Endodermal cell (in vitro differentiated cells): ENCODE data around the gene SLC12A6. TPM values are rescaled to one million over a fixed set of nuclear protein-coding genes. Genes with fewer than 3 reads are reported as not detected.

ENCODE experiments used
- DNase-seq: peaks from one replicate; pipeline ENCODE4 v3.0.0-alpha.2; 2017
- H3K27ac ChIP-seq: 2 replicates; pipeline ENCODE4 v1.5.1; 2013; ENCODE audit warnings: mild to moderate bottlenecking, low read depth, low read length, moderate library complexity
- H3K27me3 ChIP-seq: 2 replicates; pipeline ENCODE4 v1.6.1; 2013; ENCODE audit warnings: mild to moderate bottlenecking, low read length, moderate library complexity; ENCODE audit not compliant: insufficient read depth, control insufficient read depth, poor library complexity, severe bottlenecking
- H3K36me3 ChIP-seq: 2 replicates; pipeline ENCODE4 v1.7.0; 2013; ENCODE audit warnings: mild to moderate bottlenecking, low read length, moderate library complexity; ENCODE audit not compliant: control insufficient read depth, insufficient read depth
- H3K4me1 ChIP-seq: one replicate; pipeline ENCODE4 v1.7.0; 2013; ENCODE audit warnings: low read length; ENCODE audit not compliant: control insufficient read depth, insufficient read depth
- H3K4me3 ChIP-seq: 2 replicates; pipeline ENCODE4 v1.5.1; 2013; ENCODE audit warnings: mild to moderate bottlenecking, low read length, moderate library complexity
- H3K9ac ChIP-seq: 2 replicates; pipeline ENCODE4 v1.6.1; 2013; ENCODE audit warnings: mild to moderate bottlenecking, low read length, moderate library complexity; ENCODE audit not compliant: poor library complexity, severe bottlenecking; ENCODE audit errors: extremely low read depth
- H3K9me3 ChIP-seq: 2 replicates; pipeline ENCODE4 v1.6.1; 2013; ENCODE audit warnings: mild to moderate bottlenecking, low read length, moderate library complexity; ENCODE audit not compliant: control insufficient read depth
- H3K27ac Mint-ChIP-seq: 2 replicates; pipeline ENCODE4 v1.8.0; 2020; ENCODE audit warnings: mixed read lengths
- H3K27me3 Mint-ChIP-seq: 2 replicates; pipeline ENCODE4 v1.8.0; 2021; ENCODE audit warnings: mild to moderate bottlenecking, mixed read lengths; ENCODE audit not compliant: insufficient read depth
- H3K36me3 Mint-ChIP-seq: 2 replicates; pipeline ENCODE4 v1.8.0; 2020; ENCODE audit warnings: low read depth, mixed read lengths
- H3K4me1 Mint-ChIP-seq: 2 replicates; pipeline ENCODE4 v1.8.0; 2020; ENCODE audit warnings: mixed read lengths
- H3K4me3 Mint-ChIP-seq: 2 replicates; pipeline ENCODE4 v1.8.0; 2020; ENCODE audit warnings: mild to moderate bottlenecking, moderate library complexity, mixed read lengths
- H3K9me3 Mint-ChIP-seq: 2 replicates; pipeline ENCODE4 v1.8.0; 2020; ENCODE audit warnings: mild to moderate bottlenecking, mixed read lengths
- WGBS, 2 experiments: methylation state at CpG; one replicate each; pipeline versions ENCODE4 v1.1.5 to v1.1.7; 2013; ENCODE audit warnings: missing lambda C conversion rate in 2 of 2, mixed read lengths in 1 of 2; ENCODE audit not compliant: insufficient coverage in 1 of 2, insufficient read length in 1 of 2; 5-methylcytosine and 5-hydroxymethylcytosine counted together
- total RNA-seq, 2 donors: library from RNA; stranded (reverse); fragmentation: NEBNext Ultra II Directional in 1 of 2; extraction: Animal tissue kit (Norgen Biotek cat#: 25700) in 1 of 2; gene quantifications; 2 replicates in 1 of 2; 3 replicates in 1 of 2; pipeline ENCODE4 v1.2.1, GENCODE V29; 2021
- TF ChIP-seq, protein P1 (sequence below): fragments of 200-600 bp; sonication (generic); conservative IDR thresholded peaks from 2 replicates; pipeline ENCODE4 v1.5.0; 2021; ENCODE audit warnings: antibody characterized with exemption, mild to moderate bottlenecking

The SLC12A6 gene
- total RNA-seq, 2 donors from 2014 or later, result 18.2 to 23.3 TPM

DNA sequence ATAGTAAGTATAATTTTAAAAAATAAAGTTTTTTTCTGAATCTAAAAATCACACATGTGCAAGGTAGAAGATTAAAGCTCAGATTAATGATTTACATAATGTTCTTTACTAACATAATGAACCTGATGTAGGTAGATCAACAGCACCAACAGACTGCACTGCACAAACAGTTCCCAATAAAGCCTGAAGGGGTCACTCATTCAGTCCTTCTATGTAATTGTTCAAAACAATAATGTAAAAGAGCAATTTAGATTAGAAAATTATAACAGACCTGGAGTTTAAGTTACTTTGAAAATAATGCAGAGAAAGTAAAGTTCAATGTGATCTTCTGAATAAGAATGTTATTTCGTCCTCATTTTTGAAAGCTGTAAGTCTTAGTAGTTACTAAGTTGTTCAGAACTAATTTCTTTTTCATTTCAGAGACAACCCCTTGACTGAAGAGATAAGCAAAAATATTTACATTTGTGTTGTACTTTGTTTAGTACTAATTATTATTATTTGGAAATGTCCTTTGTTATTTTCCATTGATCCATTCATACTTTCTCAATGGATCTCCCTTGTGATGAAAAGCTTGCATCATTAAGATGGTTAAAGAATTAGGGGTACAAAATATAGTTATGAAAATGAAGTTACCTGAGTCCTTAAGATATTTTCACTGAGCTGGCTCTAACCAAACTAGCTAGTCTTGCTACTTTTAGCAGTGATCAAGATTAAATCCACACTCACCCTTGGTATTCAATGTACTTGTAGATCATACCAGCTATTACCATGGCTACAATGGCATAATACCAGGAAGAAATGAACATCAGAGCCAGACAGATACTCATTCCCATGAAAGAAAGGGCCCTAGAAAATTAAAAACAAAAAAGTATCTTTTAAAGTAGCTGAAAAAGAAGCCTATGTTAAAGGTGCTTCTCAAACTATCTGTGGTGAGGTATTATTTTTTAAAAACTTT lies 95.9 kb downstream of the SLC12A6 start:
- Mint-ChIP-seq H3K4me3 (no peak overlapping the region), H3K36me3 (peaks cover 14% of the 10 kb centered on the region), H3K27me3 (no peaks in the 10 kb centered on the region), H3K4me1 (no peaks in the 10 kb centered on the region), H3K27ac (no peak overlapping the region), H3K9me3 (no peaks in the 10 kb centered on the region)
- H3K9ac ChIP-seq, result no peak overlapping the region
- no peaks in the 10 kb centered on the region for H3K4me1 ChIP-seq
- H3K27me3 ChIP-seq, result no peaks in the 10 kb centered on the region
- no peaks in the 10 kb centered on the region for H3K36me3 ChIP-seq
- no peak for DNase-seq
- no peaks in the 10 kb centered on the region for H3K9me3 ChIP-seq
- H3K27ac ChIP-seq, result no peak overlapping the region
- TF ChIP-seq, protein P1, sequence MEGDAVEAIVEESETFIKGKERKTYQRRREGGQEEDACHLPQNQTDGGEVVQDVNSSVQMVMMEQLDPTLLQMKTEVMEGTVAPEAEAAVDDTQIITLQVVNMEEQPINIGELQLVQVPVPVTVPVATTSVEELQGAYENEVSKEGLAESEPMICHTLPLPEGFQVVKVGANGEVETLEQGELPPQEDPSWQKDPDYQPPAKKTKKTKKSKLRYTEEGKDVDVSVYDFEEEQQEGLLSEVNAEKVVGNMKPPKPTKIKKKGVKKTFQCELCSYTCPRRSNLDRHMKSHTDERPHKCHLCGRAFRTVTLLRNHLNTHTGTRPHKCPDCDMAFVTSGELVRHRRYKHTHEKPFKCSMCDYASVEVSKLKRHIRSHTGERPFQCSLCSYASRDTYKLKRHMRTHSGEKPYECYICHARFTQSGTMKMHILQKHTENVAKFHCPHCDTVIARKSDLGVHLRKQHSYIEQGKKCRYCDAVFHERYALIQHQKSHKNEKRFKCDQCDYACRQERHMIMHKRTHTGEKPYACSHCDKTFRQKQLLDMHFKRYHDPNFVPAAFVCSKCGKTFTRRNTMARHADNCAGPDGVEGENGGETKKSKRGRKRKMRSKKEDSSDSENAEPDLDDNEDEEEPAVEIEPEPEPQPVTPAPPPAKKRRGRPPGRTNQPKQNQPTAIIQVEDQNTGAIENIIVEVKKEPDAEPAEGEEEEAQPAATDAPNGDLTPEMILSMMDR, result peak; percentile 91
- no peak overlapping the region for H3K4me3 ChIP-seq
- WGBS, 2 experiments, result 63 to 75% methylated on average over 1 of the region's 1 CpG

DNA sequence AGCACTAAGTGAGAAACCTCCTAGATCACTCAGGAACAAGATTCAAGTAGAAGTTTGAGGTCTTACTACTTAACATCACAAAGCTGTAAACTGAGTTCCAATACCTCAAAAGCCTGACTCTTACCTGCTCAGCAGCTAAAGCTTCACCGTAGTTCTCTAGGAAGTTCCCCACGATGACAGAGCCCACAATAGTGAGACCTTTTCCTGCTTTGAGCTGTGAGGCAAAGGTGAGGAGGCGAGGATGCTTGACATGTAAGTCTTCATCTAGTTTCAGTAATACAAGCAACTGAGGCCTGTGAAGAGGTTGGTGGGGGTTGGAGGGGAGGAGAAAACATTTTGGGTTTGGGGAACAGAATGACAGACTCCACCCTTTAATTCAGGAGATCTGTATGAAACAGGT lies 97.0 kb downstream of the SLC12A6 start:
- TF ChIP-seq, protein P1, result no peak
- Histone ChIP-seq H3K27ac (no peak overlapping the region), H3K9ac (no peak overlapping the region), H3K36me3 (no peaks in the 10 kb centered on the region), H3K4me3 (no peak overlapping the region), H3K9me3 (no peaks in the 10 kb centered on the region), H3K4me1 (no peaks in the 10 kb centered on the region), H3K27me3 (no peaks in the 10 kb centered on the region)
- H3K27me3 Mint-ChIP-seq, result no peaks in the 10 kb centered on the region
- no peaks in the 10 kb centered on the region for H3K4me1 Mint-ChIP-seq
- no peak overlapping the region for H3K4me3 Mint-ChIP-seq
- WGBS, 2 experiments, result 80 to 90% methylated on average over 1 to 3 of the region's 3 CpGs
- H3K27ac Mint-ChIP-seq, result no peak overlapping the region
- no peak for DNase-seq
- peaks cover 24% of the 10 kb centered on the region for H3K36me3 Mint-ChIP-seq
- H3K9me3 Mint-ChIP-seq, result no peaks in the 10 kb centered on the region

DNA sequence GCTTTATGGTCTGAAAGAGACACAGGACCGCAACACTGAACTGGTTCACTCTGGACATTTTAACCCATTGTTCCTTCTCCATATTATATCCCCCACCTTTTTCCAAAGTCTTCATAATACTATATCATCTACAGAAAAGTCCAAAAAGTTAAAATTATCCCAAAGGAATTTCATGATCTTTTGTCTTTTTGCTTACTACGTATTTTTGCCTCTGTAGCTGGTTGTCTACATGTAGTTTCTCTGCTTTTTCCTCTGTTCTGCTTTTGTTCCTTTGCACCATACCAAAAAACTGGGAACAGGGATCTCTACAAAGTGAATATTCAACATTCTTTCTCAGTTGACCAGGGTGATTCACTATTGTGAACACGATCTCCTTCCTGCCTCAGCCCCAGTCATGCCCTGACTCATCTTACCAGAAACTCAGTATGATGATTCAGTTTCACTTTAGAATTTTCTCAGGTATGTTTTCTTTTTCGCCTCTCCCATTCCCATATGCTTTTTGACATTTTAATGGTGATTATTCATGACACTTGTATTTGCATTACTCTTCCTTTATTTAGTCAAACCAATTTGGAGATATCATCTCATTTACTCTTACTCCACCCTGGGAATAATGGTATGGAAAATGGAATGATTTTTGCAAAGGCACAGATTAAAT lies 98.3 kb downstream of the SLC12A6 start:
- Mint-ChIP-seq H3K4me3 (no peak overlapping the region), H3K27me3 (no peaks in the 10 kb centered on the region), H3K4me1 (no peaks in the 10 kb centered on the region), H3K27ac (peak overlapping the region; percentile 52), H3K9me3 (no peaks in the 10 kb centered on the region), H3K36me3 (peaks cover 29% of the 10 kb centered on the region)
- no peaks in the 10 kb centered on the region for H3K9me3 ChIP-seq
- no peaks in the 10 kb centered on the region for H3K27me3 ChIP-seq
- H3K4me1 ChIP-seq, result no peaks in the 10 kb centered on the region
- no peak overlapping the region for H3K27ac ChIP-seq
- no peak for DNase-seq
- 85 to 88% methylated on average over 3 of the region's 4 CpGs for WGBS, 2 experiments
- no peak overlapping the region for H3K9ac ChIP-seq
- H3K4me3 ChIP-seq, result no peak overlapping the region
- no peaks in the 10 kb centered on the region for H3K36me3 ChIP-seq
- TF ChIP-seq, protein P1, result no peak
